ENCODE results near the gene TEAD3. TPM values are rescaled to one million over a fixed set of nuclear protein-coding genes. Genes with fewer than 3 reads are reported as not detected.
A peak's percentile ranks its signal among the peaks of the same experiment; 100 is the strongest.

Gene TEAD3
- total and polyA plus RNA-seq, 12 donors, result 27.9 to 54.4 (median 34.4) TPM

DNA sequence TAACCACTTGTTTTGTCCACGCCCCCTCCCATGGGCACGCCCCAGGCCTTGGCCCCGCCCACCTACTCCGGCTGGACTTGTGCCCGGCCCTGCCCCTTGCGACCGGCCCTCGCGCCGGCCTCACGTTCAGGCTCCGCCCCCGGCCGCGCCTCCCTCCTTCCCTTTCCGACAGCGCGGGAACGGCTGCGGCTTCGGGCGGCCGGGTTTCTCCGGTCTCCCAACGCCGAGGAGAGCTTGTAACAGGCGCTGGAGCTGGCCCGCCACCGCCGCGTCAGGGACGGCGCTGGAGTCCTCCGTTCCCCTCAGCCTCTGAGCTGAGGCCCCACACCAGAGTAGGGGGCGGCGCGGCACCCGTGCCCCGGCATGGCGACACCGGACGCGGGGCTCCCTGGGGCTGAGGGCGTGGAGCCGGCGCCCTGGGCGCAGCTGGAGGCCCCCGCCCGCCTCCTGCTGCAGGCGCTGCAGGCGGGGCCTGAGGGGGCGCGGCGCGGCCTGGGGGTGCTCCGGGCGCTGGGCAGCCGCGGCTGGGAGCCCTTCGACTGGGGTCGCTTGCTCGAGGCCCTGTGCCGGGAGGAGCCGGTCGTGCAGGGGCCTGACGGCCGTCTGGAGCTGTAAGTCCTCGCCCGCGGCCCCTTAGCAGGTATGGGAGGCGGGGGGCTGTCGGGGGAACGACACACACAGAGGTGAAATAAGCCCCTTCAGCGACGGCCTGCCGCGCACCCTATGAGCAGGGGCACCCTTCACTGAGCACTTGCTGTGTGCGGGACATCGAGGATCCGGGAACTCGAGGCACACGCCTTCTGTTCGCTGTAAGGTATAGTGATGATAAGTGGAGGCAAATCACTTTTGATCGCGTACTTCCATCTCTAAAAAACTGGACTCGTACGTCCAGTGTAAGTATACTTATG, 44.4 kb downstream of the TEAD3 start, which contains the start of gene FANCE:
TSS of gene FANCE (plus strand) at position 156 of the 908 bp plus-strand sequence. CDS start at position 364, 208 bp downstream.
- intact Hi-C loops (cut with DNase I), result loop anchor here in 3 of 10 donors (1.0 to 5.0 kb wide), 2 partner anchors 110 to 155 kb away; partner anchors contain the start of genes DEF6 (in 3 of the 3) and PPARD (in 1 of the 3)
- DNase-seq, result peak; percentile 94 to 97
- Histone ChIP-seq H3K27ac (peak within 1 kb of the TSS; percentile 14 to 86 (median 74)), H3K36me3 (peaks cover 0 to 19% (median 3%) of the 10 kb centered on the region in 9 donors), H3K9me3 (no peaks in the 10 kb centered on the region), H3K4me1 (peaks cover 3 to 44% (median 29%) of the 10 kb centered on the region in 9 donors), H3K27me3 (no peaks in the 10 kb centered on the region), H3K4me3 (peak within 1 kb of the TSS; percentile 2 to 79 (median 66))
- ATAC-seq, result peak; percentile 95 to 98 (median 96)
- WGBS, 2 donors, result 1% methylated on average over 75 to 87 of the region's 87 CpGs
- TF ChIP-seq, protein P1, sequence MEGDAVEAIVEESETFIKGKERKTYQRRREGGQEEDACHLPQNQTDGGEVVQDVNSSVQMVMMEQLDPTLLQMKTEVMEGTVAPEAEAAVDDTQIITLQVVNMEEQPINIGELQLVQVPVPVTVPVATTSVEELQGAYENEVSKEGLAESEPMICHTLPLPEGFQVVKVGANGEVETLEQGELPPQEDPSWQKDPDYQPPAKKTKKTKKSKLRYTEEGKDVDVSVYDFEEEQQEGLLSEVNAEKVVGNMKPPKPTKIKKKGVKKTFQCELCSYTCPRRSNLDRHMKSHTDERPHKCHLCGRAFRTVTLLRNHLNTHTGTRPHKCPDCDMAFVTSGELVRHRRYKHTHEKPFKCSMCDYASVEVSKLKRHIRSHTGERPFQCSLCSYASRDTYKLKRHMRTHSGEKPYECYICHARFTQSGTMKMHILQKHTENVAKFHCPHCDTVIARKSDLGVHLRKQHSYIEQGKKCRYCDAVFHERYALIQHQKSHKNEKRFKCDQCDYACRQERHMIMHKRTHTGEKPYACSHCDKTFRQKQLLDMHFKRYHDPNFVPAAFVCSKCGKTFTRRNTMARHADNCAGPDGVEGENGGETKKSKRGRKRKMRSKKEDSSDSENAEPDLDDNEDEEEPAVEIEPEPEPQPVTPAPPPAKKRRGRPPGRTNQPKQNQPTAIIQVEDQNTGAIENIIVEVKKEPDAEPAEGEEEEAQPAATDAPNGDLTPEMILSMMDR (IDR thresholded peaks at IDR 0.05), result no peak

DNA sequence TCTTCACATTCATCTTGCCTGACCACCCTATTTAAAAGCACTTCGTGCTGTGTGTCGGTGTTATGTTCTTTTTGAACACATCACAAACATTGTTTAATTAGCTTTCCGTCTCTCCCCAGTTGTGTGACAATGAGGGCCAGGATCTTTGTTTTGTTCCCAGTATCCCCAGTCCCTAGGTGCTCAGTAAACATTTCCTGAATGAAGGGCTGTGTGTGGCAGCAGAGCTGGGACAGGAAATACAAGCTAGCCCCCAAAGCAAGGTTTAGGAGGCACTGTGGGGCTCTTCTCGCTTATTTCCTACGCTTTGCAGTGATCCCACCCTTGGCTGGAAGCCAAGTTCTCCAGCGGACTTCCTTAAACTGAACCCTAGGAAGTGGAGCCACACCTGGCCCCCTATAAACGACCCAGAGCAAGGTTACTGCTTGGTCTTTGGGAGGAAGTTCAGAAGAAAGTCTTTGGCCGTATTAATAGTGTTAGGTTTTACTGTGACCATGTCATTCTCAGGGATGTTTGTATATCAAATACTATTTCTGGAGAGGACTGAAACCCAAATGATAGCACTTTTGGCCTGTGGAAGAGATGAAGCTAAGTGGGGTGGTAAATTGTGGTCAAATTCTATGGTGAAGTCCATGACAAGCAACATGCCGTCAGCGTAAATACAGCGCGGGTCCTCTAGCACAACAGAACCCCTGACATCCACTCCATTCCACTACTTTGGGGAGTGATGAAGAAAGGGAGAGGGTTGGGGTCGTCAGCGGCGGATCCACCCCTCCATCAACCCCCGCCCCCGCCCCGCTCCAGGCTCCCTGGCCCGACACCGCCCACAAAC, 45.3 kb downstream of the TEAD3 start:
- H3K9me3 ChIP-seq, result no peaks in the 10 kb centered on the region
- peak in 1 of 2 donors; percentile 43 for DNase-seq
- peaks cover 0 to 14% (median 0%) of the 10 kb centered on the region in 9 donors for H3K36me3 ChIP-seq
- H3K4me1 ChIP-seq, result peaks cover 3 to 44% (median 29%) of the 10 kb centered on the region in 9 donors
- intact Hi-C loops (cut with DNase I), result loop anchor here in 4 of 10 donors (1.0 to 5.0 kb wide), 3 partner anchors 109 to 154 kb away; partner anchors contain the start of genes DEF6 (in 3 of the 4) and PPARD (in 2 of the 4)
- peak in 4 of 8 donors; percentile 1 to 18 (median 13) for ATAC-seq
- H3K27ac ChIP-seq, result peak overlapping the region in 9 of 10 donors; percentile 50 to 86 (median 78)
- H3K27me3 ChIP-seq, result no peaks in the 10 kb centered on the region
- TF ChIP-seq, protein P1 (IDR thresholded peaks at IDR 0.05), result no peak
- H3K4me3 ChIP-seq, result peak overlapping the region in 9 of 10 donors; percentile 55 to 79 (median 68)
- WGBS, 2 donors, result 12 to 19% methylated on average over 20 of the region's 20 CpGs

DNA sequence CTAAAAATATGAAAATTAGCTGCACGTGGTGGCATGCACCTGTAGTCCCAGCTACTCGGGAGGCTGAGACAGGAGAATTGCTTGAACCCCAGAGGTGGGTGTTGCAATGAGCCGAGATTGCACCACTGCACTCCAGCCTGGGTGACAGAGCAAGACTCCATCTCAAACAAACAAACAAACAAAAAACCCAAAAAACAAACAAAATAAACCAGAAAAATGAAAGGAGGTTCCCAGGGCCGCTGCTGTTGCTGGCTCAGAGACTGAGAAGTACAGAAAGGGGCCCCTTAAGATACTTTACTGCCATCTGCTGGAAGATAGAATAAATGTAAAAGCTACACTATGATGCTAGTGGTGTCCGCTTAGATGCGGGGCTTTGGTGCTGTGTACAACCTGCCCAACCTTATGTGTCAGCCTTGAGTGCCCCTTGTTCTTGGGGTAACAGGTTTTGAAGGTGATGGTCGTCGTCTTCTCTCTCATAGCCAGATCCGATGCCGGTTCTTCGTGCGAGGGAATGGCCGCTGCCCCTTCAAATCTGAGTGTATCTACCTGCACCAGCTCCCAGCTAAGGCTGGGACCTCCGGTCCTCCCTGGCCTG, 47.5 kb downstream of the TEAD3 start:
- no peak for DNase-seq
- WGBS, 2 donors, result 35 to 37% methylated on average over 14 of the region's 14 CpGs
- Histone ChIP-seq H3K4me1 (peaks cover 3 to 37% (median 25%) of the 10 kb centered on the region in 9 donors), H3K9me3 (no peaks in the 10 kb centered on the region), H3K27me3 (no peaks in the 10 kb centered on the region), H3K27ac (no peak overlapping the region), H3K36me3 (no peaks in the 10 kb centered on the region), H3K4me3 (no peak overlapping the region)
- peak; percentile 46 to 68 (median 62) for ATAC-seq
- TF ChIP-seq, protein P1 (IDR thresholded peaks at IDR 0.05), result peak; percentile 63 to 85 (median 74)
- intact Hi-C loops (cut with DNase I), result loop anchor here in 8 of 10 donors (1.0 to 5.0 kb wide), 3 partner anchors 107 to 152 kb away; partner anchors contain the start of genes PPARD (in 7 of the 8) and DEF6 (in 1 of the 8)

All from heart right ventricle (tissue), 16 donors.